ENCODE results near the gene ARHGEF33.

ARHGEF33 gene
- total RNA-seq, result 0.20 to 0.35 reads per million in 2 donors

GRCh38 chr2:38889575-38889974 is at the start of gene ARHGEF33:
TSS of gene ARHGEF33 (plus strand) at chr2:38889875. CDS start at chr2:38919448, 29,573 bp downstream.
- DNase-seq, result no peak

- no peak for DNase-seq
These were observed 39.6 kb upstream of the ARHGEF33 start for GRCh38 chr2:38850045-38850444.

- DNase-seq, result no peak
These were observed 33.5 kb upstream of the ARHGEF33 start for GRCh38 chr2:38856165-38856564.

- no peak for DNase-seq
These were observed 27.2 kb upstream of the ARHGEF33 start for GRCh38 chr2:38862476-38862875.

GRCh38 chr2:38863061-38863695 is 26.5 kb upstream of the ARHGEF33 start:
- DNase-seq, result no peak

GRCh38 chr2:38866773-38867443 is 22.8 kb upstream of the ARHGEF33 start:
- DNase-seq, result no peak

GRCh38 chr2:38871432-38871831 is 18.2 kb upstream of the ARHGEF33 start:
- DNase-seq, result no peak

- no peak for DNase-seq
These were observed 15.9 kb upstream of the ARHGEF33 start for GRCh38 chr2:38873763-38874162.

GRCh38 chr2:38875227-38875575 is 14.5 kb upstream of the ARHGEF33 start:
- no peak for DNase-seq

GRCh38 chr2:38875576-38876367 is 13.9 kb upstream of the ARHGEF33 start, which contains the start of the genes DHX57 and MORN2:
TSS of gene DHX57 (minus strand) at chr2:38875934. CDS start at chr2:38868405, 7,529 bp downstream.
TSS of gene MORN2 (plus strand) at chr2:38875976.
- DNase-seq, result peak; percentile 60

- DNase-seq, result no peak
These were observed 13.3 kb upstream of the ARHGEF33 start for GRCh38 chr2:38876407-38876806.

GRCh38 chr2:38886063-38886462 is 3.6 kb upstream of the ARHGEF33 start:
- no peak for DNase-seq

GRCh38 chr2:38887347-38887746 is 2.3 kb upstream of the ARHGEF33 start:
- DNase-seq, result no peak

- no peak for DNase-seq
These were observed 1.6 kb upstream of the ARHGEF33 start for GRCh38 chr2:38887902-38888554.

GRCh38 chr2:38889045-38889444 is 630 bp upstream of the ARHGEF33 start:
- DNase-seq, result no peak

- DNase-seq, result no peak
These were observed 3.1 kb downstream of the ARHGEF33 start for GRCh38 chr2:38892819-38893218.

- no peak for DNase-seq
These were observed 8.6 kb downstream of the ARHGEF33 start for GRCh38 chr2:38898256-38898655.

- DNase-seq, result no peak
These were observed 11.1 kb downstream of the ARHGEF33 start for GRCh38 chr2:38900726-38901125.

GRCh38 chr2:38905251-38905650 is 15.6 kb downstream of the ARHGEF33 start:
- DNase-seq, result no peak

GRCh38 chr2:38907242-38907641 is 17.6 kb downstream of the ARHGEF33 start:
- DNase-seq, result no peak

- DNase-seq, result no peak
These were observed 18.3 kb downstream of the ARHGEF33 start for GRCh38 chr2:38907743-38908562.

GRCh38 chr2:38909872-38910271 is 20.2 kb downstream of the ARHGEF33 start:
- DNase-seq, result no peak

Measured in activated gamma-delta T cell (primary cell).